Glutamatergic neuron (in vitro differentiated cells): ENCODE results near the gene AMELX. TPM values are rescaled to one million over a fixed set of nuclear protein-coding genes. Genes with fewer than 3 reads are reported as not detected.

ENCODE experiments used
- DNase-seq: peaks from one replicate; pipeline ENCODE4 v3.0.0; 2022
- H3K27ac Mint-ChIP-seq: one replicate; pipeline ENCODE4 v1.8.0; 2020; ENCODE audit warnings: mild to moderate bottlenecking, mixed read lengths, inconsistent platforms; ENCODE audit not compliant: unreplicated experiment
- H3K27me3 Mint-ChIP-seq: one replicate; pipeline ENCODE4 v1.8.0; 2020; ENCODE audit warnings: mild to moderate bottlenecking, moderate library complexity, mixed read lengths, inconsistent platforms; ENCODE audit not compliant: unreplicated experiment
- H3K36me3 Mint-ChIP-seq: one replicate; pipeline ENCODE4 v1.8.0; 2020; ENCODE audit warnings: mild to moderate bottlenecking, mixed read lengths, inconsistent platforms; ENCODE audit not compliant: unreplicated experiment
- H3K4me1 Mint-ChIP-seq: one replicate; pipeline ENCODE4 v1.8.0; 2020; ENCODE audit warnings: mild to moderate bottlenecking, low read depth, mixed read lengths, inconsistent platforms; ENCODE audit not compliant: unreplicated experiment
- H3K4me3 Mint-ChIP-seq: one replicate; pipeline ENCODE4 v1.8.0; 2020; ENCODE audit warnings: mild to moderate bottlenecking, mixed read lengths, inconsistent platforms; ENCODE audit not compliant: unreplicated experiment
- H3K9me3 Mint-ChIP-seq: one replicate; pipeline ENCODE4 v1.8.0; 2020; ENCODE audit warnings: mild to moderate bottlenecking, moderate library complexity, mixed read lengths, inconsistent platforms; ENCODE audit not compliant: unreplicated experiment
- total RNA-seq: library from RNA; stranded (reverse); fragmentation: NEBNext Ultra II Directional; extraction: Animal tissue kit (Norgen Biotek cat#: 25700); gene quantifications from one replicate; pipeline ENCODE4 v1.2.1, GENCODE V29; 2021; ENCODE audit not compliant: unreplicated experiment
- TF ChIP-seq, protein P1 (sequence below): fragments of 200-600 bp; sonication (generic); IDR thresholded peaks from one replicate; pipeline ENCODE4 v1.5.0; 2021; ENCODE audit not compliant: partially characterized antibody, unreplicated experiment

AMELX gene
- total RNA-seq, 1 donor from 2014 or later: not detected

DNA sequence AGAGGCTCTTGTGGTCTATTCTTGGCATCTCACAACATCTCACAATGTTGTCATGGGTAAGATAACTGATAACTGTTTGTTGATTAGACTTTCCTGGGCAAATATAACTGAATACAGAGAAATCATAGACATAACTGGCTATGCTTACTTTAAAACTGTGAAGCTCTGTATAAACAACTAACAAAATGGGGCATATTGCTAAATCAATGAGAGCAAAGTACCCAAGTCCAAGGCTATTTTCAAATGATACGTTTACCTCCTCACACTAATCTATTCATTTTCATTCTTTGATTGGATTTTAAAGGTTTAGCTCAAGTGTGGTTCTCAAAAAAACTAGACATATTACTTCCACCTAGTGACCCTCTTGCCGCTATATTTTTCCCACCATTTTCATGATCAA is 38.6 kb downstream of the AMELX start:
- no peak for DNase-seq
- Mint-ChIP-seq H3K9me3 (no peaks in the 10 kb centered on the region), H3K4me1 (no peaks in the 10 kb centered on the region), H3K36me3 (no peaks in the 10 kb centered on the region), H3K27me3 (no peaks in the 10 kb centered on the region), H3K4me3 (no peak overlapping the region), H3K27ac (no peak overlapping the region)
- TF ChIP-seq, protein P1, sequence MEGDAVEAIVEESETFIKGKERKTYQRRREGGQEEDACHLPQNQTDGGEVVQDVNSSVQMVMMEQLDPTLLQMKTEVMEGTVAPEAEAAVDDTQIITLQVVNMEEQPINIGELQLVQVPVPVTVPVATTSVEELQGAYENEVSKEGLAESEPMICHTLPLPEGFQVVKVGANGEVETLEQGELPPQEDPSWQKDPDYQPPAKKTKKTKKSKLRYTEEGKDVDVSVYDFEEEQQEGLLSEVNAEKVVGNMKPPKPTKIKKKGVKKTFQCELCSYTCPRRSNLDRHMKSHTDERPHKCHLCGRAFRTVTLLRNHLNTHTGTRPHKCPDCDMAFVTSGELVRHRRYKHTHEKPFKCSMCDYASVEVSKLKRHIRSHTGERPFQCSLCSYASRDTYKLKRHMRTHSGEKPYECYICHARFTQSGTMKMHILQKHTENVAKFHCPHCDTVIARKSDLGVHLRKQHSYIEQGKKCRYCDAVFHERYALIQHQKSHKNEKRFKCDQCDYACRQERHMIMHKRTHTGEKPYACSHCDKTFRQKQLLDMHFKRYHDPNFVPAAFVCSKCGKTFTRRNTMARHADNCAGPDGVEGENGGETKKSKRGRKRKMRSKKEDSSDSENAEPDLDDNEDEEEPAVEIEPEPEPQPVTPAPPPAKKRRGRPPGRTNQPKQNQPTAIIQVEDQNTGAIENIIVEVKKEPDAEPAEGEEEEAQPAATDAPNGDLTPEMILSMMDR: no peak

DNA sequence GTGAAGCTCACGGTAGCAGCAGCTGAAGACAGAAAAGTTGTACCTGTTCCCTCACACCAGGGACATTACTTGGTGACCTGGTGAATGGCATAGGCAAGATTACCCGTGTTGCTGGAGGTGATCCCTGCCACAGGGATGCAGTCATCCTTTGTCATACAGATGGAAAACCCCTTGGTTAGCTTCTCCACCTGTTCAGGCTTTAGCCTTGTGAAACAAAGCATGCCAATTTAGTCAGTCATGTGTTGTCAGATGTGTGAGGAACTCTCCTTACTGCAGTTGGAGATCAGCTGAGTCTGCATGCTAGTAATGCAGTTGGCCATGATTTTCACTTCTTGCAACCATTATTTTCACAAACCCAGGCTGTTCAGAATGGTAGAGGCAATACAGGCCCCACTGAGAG is 41.0 kb downstream of the AMELX start:
- H3K9me3 Mint-ChIP-seq: no peaks in the 10 kb centered on the region
- no peaks in the 10 kb centered on the region for H3K4me1 Mint-ChIP-seq
- no peaks in the 10 kb centered on the region for H3K27me3 Mint-ChIP-seq
- no peak for DNase-seq
- H3K4me3 Mint-ChIP-seq: no peak overlapping the region
- no peaks in the 10 kb centered on the region for H3K36me3 Mint-ChIP-seq
- no peak overlapping the region for H3K27ac Mint-ChIP-seq
- TF ChIP-seq, protein P1: no peak

DNA sequence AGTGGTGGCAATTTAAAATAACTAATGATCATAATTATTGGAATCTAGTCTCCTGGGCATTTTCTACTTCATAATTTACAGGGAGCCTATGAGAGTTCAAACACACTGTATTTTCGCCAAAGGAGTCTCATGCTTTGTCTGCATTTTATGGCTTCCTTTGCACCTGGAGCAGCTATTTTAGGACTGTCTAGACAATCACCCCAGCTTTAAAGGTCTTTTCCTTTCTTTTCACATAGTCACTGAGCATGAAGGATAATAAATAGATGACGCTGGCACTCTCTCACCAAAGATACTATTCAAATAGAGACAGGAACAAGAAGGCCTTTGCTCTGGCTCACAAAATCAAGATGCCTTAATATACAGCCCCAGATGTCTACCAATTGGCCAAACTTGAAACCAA is 43.0 kb downstream of the AMELX start:
- Mint-ChIP-seq H3K4me1 (no peaks in the 10 kb centered on the region), H3K27ac (no peak overlapping the region), H3K9me3 (no peaks in the 10 kb centered on the region), H3K4me3 (no peak overlapping the region), H3K36me3 (no peaks in the 10 kb centered on the region), H3K27me3 (no peaks in the 10 kb centered on the region)
- DNase-seq: no peak
- TF ChIP-seq, protein P1: no peak

DNA sequence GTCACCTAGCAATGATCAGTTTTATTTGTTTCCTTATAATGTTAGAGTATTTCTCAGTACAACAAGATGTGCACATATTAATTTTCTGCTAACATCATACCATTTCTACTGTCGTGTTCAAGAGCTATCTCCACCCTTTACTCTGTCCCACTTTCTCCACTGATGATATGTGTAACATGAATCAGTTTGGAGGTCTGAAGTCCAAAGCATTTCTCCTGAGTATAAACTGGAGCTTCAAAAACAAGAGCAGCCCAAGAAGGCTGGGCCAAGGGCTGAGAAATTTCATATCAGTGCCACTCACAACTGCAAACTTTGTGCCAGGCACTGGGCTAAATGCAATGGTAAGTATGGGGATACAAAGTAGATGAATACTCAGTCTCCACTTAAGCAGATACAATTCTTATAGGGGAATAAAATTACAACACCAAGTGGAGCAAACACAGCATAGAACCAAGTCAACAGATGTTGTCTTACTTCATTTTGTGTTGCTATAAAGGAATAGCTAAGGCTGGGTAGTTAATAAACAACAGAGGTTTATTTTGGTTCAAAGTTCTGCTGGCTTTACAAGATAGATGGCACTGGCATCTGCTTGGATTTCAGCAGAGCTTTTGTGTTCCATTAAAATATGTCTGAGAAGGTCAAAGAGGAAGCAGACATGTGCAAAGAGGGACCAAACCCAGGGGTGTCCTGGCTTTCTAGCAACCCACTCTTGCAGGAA is 44.2 kb downstream of the AMELX start:
- no peaks in the 10 kb centered on the region for H3K27me3 Mint-ChIP-seq
- DNase-seq: no peak
- no peak overlapping the region for H3K27ac Mint-ChIP-seq
- H3K36me3 Mint-ChIP-seq: no peaks in the 10 kb centered on the region
- H3K4me1 Mint-ChIP-seq: no peaks in the 10 kb centered on the region
- H3K9me3 Mint-ChIP-seq: no peaks in the 10 kb centered on the region
- no peak overlapping the region for H3K4me3 Mint-ChIP-seq
- TF ChIP-seq, protein P1: no peak

DNA sequence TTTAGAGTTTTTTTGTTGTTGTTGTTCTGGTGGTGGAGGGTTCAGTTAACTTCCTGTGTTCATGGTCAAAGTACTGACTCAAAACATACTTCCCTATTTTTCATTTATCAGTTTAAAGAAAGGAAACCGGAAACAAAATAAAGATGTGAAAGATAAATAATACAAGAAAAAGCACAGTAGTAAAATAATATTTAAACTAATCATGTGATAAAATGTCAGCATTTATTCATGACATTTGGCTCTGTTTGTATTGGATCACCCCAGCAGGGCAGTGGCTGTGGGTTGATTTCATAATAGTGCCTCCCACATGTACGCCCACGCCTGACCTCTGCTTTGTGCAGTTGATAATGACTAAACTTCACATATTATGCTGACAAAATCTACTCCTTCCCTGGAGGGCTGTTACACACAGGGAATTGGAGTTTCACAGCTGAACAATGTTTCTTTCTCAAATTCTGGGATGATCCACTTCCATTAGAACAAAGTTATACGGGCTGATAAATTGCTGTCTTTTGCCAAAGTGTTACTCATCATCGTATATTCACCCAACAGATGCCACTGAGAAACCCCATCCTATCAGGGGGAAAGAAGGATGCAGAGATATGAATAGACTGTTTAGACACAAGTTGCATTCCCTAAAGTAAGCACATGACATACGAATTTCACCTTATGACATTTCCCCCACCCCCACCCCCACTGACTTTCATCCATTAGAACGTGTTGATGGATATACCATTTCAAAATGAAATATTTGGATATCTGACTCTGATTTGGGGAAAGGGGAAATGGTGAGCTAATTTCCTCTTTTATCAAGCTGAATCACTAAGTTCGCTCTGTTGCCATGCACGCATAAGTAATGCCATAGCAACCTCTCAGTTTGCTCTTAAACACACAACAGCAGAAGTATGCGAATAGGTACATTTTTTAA is 48.3 kb downstream of the AMELX start:
- Mint-ChIP-seq H3K27ac (no peak overlapping the region), H3K27me3 (no peaks in the 10 kb centered on the region), H3K4me3 (no peak overlapping the region), H3K36me3 (no peaks in the 10 kb centered on the region), H3K4me1 (no peaks in the 10 kb centered on the region), H3K9me3 (no peaks in the 10 kb centered on the region)
- TF ChIP-seq, protein P1: no peak
- no peak for DNase-seq
